HepG2 (cell line): ENCODE results near the gene GATB. TPM values are rescaled to one million over a fixed set of nuclear protein-coding genes. Genes with fewer than 3 reads are reported as not detected.

ENCODE experiments used
- AGO1 ChIP-seq: fragments of 200-400 bp; formaldehyde crosslinking; IDR thresholded peaks from 2 replicates; pipeline ENCODE4 v1.6.1; 2017; ENCODE audit warnings: mild to moderate bottlenecking, low read depth, low read length, moderate library complexity; ENCODE audit not compliant: poor library complexity, severe bottlenecking
- CBX1 ChIP-seq: IDR thresholded peaks from one replicate; pipeline ENCODE4 v1.6.1; 2016; ENCODE audit warnings: antibody characterized with exemption, low read depth
- HES4 ChIP-seq: sonication (generic); formaldehyde crosslinking; IDR thresholded peaks from 2 replicates; pipeline ENCODE4 v1.9.0; 2021; ENCODE audit warnings: mild to moderate bottlenecking, missing genetic modification reagents, borderline replicate concordance
- MLX ChIP-seq: IDR thresholded peaks from 2 replicates; pipeline ENCODE4 v1.6.1; 2016
- POLR2AphosphoS5 ChIP-seq: IDR thresholded peaks from 2 replicates; pipeline ENCODE4 v1.6.1; 2012; ENCODE audit warnings: low read depth, low read length
- SRSF4 ChIP-seq: fragments of 200-400 bp; formaldehyde crosslinking; IDR thresholded peaks from one replicate; pipeline ENCODE4 v1.6.1; 2018; ENCODE audit warnings: mild to moderate bottlenecking, low read depth, low read length, moderate library complexity; ENCODE audit not compliant: poor library complexity, severe bottlenecking
- SRY ChIP-seq: sonication (generic); formaldehyde crosslinking; IDR thresholded peaks from 2 replicates; pipeline ENCODE4 v1.8.0; 2022; ENCODE audit warnings: mild to moderate bottlenecking, missing genetic modification reagents
- TERF1 ChIP-seq: sonication (generic); formaldehyde crosslinking; IDR thresholded peaks from 2 replicates; pipeline ENCODE4 v1.8.0; 2022; ENCODE audit warnings: mild to moderate bottlenecking, missing genetic modification reagents, moderate library complexity
- ZHX2 ChIP-seq, 2 experiments: sonication (generic) in 1 of 2; formaldehyde crosslinking in 1 of 2; IDR thresholded peaks; 2 replicates each; pipeline versions ENCODE4 v1.6.1 to v1.9.0; 2014 to 2022; ENCODE audit warnings: antibody characterized with exemption in 1 of 2, borderline replicate concordance in 1 of 2, inconsistent platforms in 1 of 2, low read depth in 1 of 2, missing genetic modification reagents in 1 of 2
- ZNF646 ChIP-seq: sonication (generic); formaldehyde crosslinking; IDR thresholded peaks from 2 replicates; pipeline ENCODE4 v1.9.0; 2021; ENCODE audit warnings: mild to moderate bottlenecking, missing genetic modification reagents
- ZNF776 ChIP-seq: sonication (generic); formaldehyde crosslinking; IDR thresholded peaks from 2 replicates; pipeline ENCODE4 v1.4.0; 2020; ENCODE audit warnings: mild to moderate bottlenecking, missing genetic modification reagents
- ZSCAN31 ChIP-seq: sonication (generic); formaldehyde crosslinking; IDR thresholded peaks from 2 replicates; pipeline ENCODE4 v1.5.0; 2020; ENCODE audit warnings: low read depth, mild to moderate bottlenecking, missing genetic modification reagents
- polyA plus RNA-seq, 8 experiments: library from polyadenylated mRNA; depleted of rRNA in 3 of 8; stranded (reverse) in 7 of 8; unstranded in 1 of 8; fragments of >200 nt; fragmentation: Illumina TruSeq in 4 of 8; extraction: Trizol in 4 of 8; gene quantifications; 2 replicates each; pipeline versions ENCODE4 v1.2.1 to v1.2.3, GENCODE V29; 2011 to 2016; ENCODE audit warnings: low read depth in 4 of 8, missing spikeins in 1 of 8, mixed read lengths in 1 of 8; ENCODE audit not compliant: insufficient read depth in 1 of 8
- total RNA-seq, 5 experiments: library from RNA; depleted of rRNA; stranded (reverse); fragments of >200 nt; fragmentation: Illumina TruSeq; extraction: Trizol; gene quantifications; 2 replicates each; pipeline ENCODE4 v1.2.3, GENCODE V29; 2016; ENCODE audit warnings: low read depth in 1 of 5

GATB gene
- total and polyA plus RNA-seq, 2 of the 13 experiments (the other 11 are each of a cell fraction or from before 2014, with no cell fraction given): 32.3 to 32.4 TPM

- TF ChIP-seq MLX (CRISPR knock-in tag): no peak
- TF ChIP-seq ZNF646 (CRISPR knock-in tag): no peak
- TF ChIP-seq ZNF776 (CRISPR knock-in tag): no peak
- peak; percentile 33; the same call in 1 of the 2 replicates for TF ChIP-seq ZHX2 (IDR thresholded peaks at IDR 0.05; ENCODE audit: low read depth)
- no peak for TF ChIP-seq ZHX2 (CRISPR knock-in tag; IDR thresholded peaks at IDR 0.05; ENCODE audit: borderline replicate concordance)
- TF ChIP-seq SRSF4: no peak
- TF ChIP-seq POLR2AphosphoS5: peak; percentile 72
- no peak for TF ChIP-seq TERF1
- no peak for TF ChIP-seq CBX1
- 0 out of 2 replicates have a peak, but pooled peaks have one; percentile 44 for TF ChIP-seq SRY (CRISPR knock-in tag)
- TF ChIP-seq AGO1: no peak
- TF ChIP-seq HES4 (CRISPR knock-in tag): no peak
- TF ChIP-seq ZSCAN31 (CRISPR knock-in tag): 0 out of 2 replicates have a peak, but pooled peaks have one; percentile 32
Measured at GRCh38 chr4:151760712-151761661, at the start of gene GATB (continued).
